HL-60 (cell line): ENCODE data around the gene FXR2.

Experiments
- CTCF ChIP-seq: IDR thresholded peaks from one replicate; pipeline ENCODE4 v1.5.1; 2011; ENCODE audit warnings: low read length, control low read depth, inconsistent platforms; ENCODE audit not compliant: insufficient read depth
- GABPA ChIP-seq: IDR thresholded peaks from 2 replicates; pipeline ENCODE4 v1.6.1; 2012; ENCODE audit warnings: low read depth
- POLR2AphosphoS5 ChIP-seq: IDR thresholded peaks from 2 replicates; pipeline ENCODE4 v1.6.1; 2012; ENCODE audit warnings: low read depth
- REST ChIP-seq: IDR thresholded peaks from 2 replicates; pipeline ENCODE4 v1.6.1; 2012; ENCODE audit warnings: low read depth; ENCODE audit not compliant: insufficient replicate concordance
- SPI1 ChIP-seq: IDR thresholded peaks from 2 replicates; pipeline ENCODE4 v1.6.1; 2012; ENCODE audit warnings: low read depth, mild to moderate bottlenecking, borderline replicate concordance

GRCh38 chr17:7644775-7645174 is 30.1 kb upstream of the FXR2 start:
- TF ChIP-seq GABPA: no peak
- TF ChIP-seq CTCF: no peak
- TF ChIP-seq POLR2AphosphoS5: no peak
- no peak for TF ChIP-seq REST
- TF ChIP-seq SPI1: no peak
